HUES48 (cell line): ENCODE results near the gene PKP3.

Source experiments
- H3K27ac ChIP-seq: one replicate; pipeline ENCODE4 v1.7.0; 2013; ENCODE audit warnings: low read depth, low read length, inconsistent platforms
- H3K27me3 ChIP-seq: 2 replicates; pipeline ENCODE4 v1.6.1; 2013; ENCODE audit warnings: mild to moderate bottlenecking, low read length; ENCODE audit not compliant: control insufficient read depth, insufficient read depth
- H3K36me3 ChIP-seq: 2 replicates; pipeline ENCODE4 v1.6.1; 2013; ENCODE audit warnings: low read length; ENCODE audit not compliant: control insufficient read depth, insufficient read depth
- H3K4me1 ChIP-seq: 2 replicates; pipeline ENCODE4 v1.6.1; 2013; ENCODE audit warnings: mild to moderate bottlenecking, low read length; ENCODE audit not compliant: control insufficient read depth, insufficient read depth
- H3K4me3 ChIP-seq: 2 replicates; pipeline ENCODE4 v1.5.1; 2013; ENCODE audit warnings: mild to moderate bottlenecking, low read depth, low read length
- H3K9ac ChIP-seq: 2 replicates; pipeline ENCODE4 v1.6.1; 2013; ENCODE audit warnings: mild to moderate bottlenecking, low read depth, low read length, moderate library complexity
- H3K9me3 ChIP-seq: 2 replicates; pipeline ENCODE4 v1.6.1; 2013; ENCODE audit warnings: low read length; ENCODE audit not compliant: control insufficient read depth, insufficient read depth

The PKP3 gene

DNA sequence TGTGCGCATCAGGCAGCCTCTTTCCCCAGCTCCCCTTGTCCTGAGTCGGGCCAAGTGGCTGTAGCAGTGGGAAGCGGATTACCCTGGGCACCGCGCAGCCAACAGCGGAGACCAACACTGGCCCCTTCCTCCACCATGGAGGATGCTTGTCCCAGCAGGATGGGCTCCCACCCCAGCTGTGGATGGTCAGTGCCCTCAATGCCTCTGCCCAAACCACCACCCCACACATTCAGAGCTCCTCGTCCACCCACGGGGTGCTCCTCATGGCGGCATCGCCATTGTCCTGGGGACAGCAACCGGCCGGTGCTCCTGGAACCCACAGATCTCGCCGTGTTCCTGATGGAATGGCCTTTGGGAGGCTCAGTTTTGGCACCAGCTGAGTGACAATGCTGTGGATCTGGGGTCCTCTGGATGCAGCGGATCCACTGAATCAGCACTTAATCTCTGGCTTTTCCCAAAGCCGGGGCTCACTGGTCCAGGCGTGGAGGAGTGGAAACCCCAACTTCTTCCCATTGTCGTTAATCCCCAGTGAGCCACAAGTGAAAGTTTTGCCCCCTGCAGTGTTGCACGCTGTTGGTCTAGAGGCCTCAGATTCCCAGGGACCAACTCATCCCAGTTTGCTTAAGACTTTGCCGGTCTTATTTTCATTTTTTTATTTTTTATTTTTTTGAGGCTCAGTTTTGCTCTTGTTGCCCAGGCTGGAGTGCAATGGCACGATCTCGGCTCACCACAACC, 28.9 kb upstream of the PKP3 start:
- H3K9ac ChIP-seq = no peak overlapping the region
- H3K4me1 ChIP-seq = peaks cover 9% of the 10 kb centered on the region
- H3K9me3 ChIP-seq = peaks cover 6% of the 10 kb centered on the region; the same call in 1 of the 2 replicates
- H3K27ac ChIP-seq = no peak overlapping the region
- H3K4me3 ChIP-seq = no peak overlapping the region
- no peaks in the 10 kb centered on the region for H3K36me3 ChIP-seq
- no peaks in the 10 kb centered on the region for H3K27me3 ChIP-seq

DNA sequence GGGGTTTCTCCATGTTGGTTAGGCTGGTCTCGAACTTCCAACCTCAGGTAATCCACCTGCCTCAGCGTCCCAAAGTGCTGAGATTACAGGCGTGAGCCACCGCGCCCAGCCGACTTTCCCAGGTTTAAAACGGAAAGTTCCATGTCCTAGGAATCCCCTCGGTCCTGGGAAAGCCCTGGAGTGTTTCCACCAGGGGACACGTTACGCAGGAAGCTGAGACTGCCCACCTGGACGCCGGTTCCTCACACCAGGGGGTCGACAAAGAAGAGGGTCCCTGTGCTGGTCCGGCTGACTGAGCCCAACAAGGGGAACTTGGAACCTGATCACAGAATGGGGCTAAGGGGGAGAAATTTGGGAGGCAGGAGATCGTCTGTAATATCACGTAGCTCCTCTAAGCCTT, 28.2 kb upstream of the PKP3 start:
- Histone ChIP-seq H3K9ac (no peak overlapping the region), H3K9me3 (peaks cover 4% of the 10 kb centered on the region; the same call in 1 of the 2 replicates), H3K27ac (no peak overlapping the region), H3K4me3 (no peak overlapping the region), H3K27me3 (no peaks in the 10 kb centered on the region), H3K4me1 (peaks cover 14% of the 10 kb centered on the region), H3K36me3 (no peaks in the 10 kb centered on the region)

DNA sequence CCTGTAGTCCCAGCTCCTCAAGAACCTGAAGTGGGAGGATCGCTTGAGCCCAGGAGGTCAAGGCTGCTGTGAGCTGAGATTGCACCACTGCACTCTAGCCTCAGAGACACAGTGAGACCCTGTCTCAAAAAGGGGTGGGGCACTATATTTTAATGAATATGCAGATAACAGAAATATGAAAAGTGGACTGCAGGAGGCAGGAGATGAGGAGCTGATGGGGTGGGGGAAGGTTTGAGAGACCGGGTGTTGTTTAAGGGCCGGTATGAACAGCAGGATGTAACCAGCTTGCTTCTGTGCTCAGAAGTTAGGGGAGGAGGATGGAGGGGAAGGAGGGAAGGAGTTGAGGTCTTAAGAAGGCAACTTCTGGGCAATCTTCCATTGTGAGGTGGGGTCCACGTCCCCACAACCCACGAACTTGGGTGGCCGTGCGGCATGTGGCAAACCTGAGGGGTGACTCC, 26.0 kb upstream of the PKP3 start:
- H3K4me1 ChIP-seq = peaks cover 14% of the 10 kb centered on the region
- peak overlapping the region; percentile 52; the same call in 1 of the 2 replicates for H3K4me3 ChIP-seq
- H3K36me3 ChIP-seq = peaks cover 17% of the 10 kb centered on the region
- H3K27ac ChIP-seq = no peak overlapping the region
- no peaks in the 10 kb centered on the region for H3K9me3 ChIP-seq
- no peak overlapping the region for H3K9ac ChIP-seq
- H3K27me3 ChIP-seq = no peaks in the 10 kb centered on the region

DNA sequence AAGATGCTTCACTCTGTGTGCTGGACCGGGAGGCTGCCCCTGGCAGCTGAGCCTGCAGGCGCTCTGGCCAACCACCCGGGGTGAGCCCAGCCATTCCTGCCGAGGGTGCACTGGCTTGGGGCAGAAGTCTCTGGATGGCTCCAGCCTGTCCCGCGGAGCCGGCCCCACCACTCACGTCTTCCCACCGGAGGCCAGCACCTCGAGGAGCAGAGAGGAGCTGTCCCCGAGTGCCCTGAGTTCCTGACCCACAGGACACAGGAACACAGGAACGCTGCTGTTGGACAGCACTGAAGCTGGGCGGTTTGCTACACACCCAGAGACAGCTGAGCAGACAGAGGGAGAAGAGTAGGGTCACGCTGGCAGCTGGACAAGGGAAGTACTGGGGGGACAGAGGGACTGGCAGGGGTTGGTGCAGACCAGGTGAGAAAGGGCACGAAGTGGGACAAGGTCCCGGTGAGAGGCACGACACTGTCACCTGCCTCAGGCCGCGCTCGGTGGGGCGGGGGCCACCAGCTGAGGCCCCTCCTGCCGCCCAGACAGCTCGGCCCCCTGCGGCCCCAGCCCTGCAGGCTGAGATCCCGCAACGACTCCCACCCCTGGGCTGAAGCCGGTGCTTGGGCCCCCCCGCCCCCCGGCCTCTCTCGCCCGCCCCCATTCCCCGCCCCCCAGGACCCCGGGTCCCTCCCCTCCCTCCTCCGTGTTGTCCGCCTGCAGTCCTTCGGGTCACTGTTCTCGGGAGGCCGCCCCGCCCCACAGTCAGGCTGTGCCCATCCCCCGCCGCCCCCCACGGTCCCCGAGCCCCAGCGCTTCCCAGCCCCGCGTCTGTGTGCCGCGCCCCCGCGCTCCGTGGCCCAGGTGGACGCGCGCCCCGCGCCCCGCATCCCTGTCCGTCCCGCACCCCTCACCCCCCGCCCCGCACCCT, 25.3 kb upstream of the PKP3 start:
- H3K4me1 ChIP-seq = peaks cover 14% of the 10 kb centered on the region
- no peak overlapping the region for H3K27ac ChIP-seq
- H3K4me3 ChIP-seq = peak overlapping the region; percentile 52
- peaks cover 24% of the 10 kb centered on the region for H3K36me3 ChIP-seq
- H3K9ac ChIP-seq = no peak overlapping the region
- no peaks in the 10 kb centered on the region for H3K27me3 ChIP-seq
- no peaks in the 10 kb centered on the region for H3K9me3 ChIP-seq

DNA sequence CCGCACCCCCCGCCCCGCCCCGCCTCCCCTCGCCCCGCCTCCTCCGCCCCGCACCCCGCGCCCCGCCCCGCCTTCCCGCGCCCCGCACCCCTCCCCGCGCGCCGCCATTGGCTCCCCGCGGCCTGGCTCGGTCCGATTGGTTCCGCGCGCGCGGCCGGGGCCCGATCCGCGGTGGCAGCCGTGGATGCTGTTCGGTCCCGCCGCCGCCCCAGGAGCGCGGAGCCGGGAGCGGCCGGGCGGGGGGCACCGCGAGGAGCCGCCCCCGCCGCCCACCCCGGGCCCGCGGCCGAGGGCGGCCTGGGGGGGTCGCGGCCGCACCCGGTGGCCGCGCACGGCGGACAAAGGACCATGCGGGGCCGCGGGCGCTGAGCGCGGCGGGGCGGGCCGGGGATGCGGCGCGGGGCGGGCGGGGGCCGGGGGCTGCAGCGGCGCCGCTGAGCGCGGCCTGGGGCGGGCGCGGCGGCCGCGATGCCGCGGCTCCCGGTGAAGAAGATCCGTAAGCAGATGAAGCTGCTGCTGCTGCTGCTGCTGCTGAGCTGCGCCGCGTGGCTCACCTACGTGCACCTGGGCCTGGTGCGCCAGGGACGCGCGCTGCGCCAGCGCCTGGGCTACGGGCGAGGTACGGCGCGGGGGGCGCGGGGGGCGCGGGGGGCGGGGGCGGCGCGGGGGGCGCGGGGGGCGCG, 24.5 kb upstream of the PKP3 start, which contains the start of gene B4GALNT4:
Gene B4GALNT4, plus strand, starts transcription at position 164 of the 683 bp plus-strand sequence. Its CDS starts 305 bp downstream, at position 469.
- Histone ChIP-seq H3K9me3 (no peaks in the 10 kb centered on the region), H3K27ac (peak within 1 kb of the TSS; percentile 73), H3K36me3 (peaks cover 30% of the 10 kb centered on the region), H3K4me1 (peaks cover 14% of the 10 kb centered on the region), H3K27me3 (no peaks in the 10 kb centered on the region), H3K4me3 (peak within 1 kb of the TSS; percentile 73), H3K9ac (peak within 1 kb of the TSS; percentile 80)

DNA sequence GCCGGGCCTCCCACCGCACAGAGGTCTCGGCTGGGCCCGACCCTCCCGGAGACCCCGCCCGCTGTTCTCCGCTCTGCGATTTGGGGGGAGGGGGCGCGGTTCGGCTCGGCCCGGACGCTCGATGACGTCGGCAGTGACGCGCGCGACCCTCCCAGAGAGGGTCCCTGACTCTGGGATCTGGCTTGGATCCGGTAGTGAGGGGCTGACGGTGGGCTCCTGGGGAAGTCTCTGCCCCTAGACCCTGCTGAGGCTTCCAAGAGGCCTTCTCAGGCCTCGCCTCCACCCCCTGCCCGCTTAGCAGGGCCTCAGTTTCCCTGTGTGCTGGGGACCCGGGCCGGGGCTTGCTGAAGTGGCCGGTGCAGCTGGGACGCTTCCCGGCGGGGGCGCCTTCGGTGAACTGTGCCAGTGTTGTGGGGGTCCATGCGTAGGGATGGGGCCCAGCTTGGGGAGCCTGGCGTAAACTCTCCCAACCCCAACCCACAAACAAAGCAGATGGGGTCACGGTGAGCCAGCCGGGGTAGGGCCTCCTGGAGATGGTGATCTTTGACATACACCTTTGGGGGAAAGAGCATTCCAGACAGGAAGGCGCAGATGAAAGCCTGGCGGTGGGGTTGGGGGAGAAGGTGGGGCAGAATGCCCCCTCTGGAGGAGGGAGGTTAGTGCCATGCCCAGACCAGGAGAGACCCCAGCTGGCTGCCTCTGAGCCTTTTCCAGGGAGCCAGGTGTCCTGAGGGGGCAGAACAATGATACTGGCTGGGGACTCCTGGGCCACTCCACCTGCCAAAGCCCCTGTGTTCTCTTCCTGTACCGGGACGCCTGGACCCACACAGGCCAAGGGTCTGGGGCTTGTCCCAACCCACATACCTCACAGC, 23.7 kb upstream of the PKP3 start:
- H3K9ac ChIP-seq = peak overlapping the region; percentile 80
- peak overlapping the region; percentile 73 for H3K27ac ChIP-seq
- no peaks in the 10 kb centered on the region for H3K27me3 ChIP-seq
- H3K4me1 ChIP-seq = peaks cover 14% of the 10 kb centered on the region
- peak overlapping the region; percentile 73 for H3K4me3 ChIP-seq
- H3K9me3 ChIP-seq = no peaks in the 10 kb centered on the region
- peaks cover 32% of the 10 kb centered on the region for H3K36me3 ChIP-seq

DNA sequence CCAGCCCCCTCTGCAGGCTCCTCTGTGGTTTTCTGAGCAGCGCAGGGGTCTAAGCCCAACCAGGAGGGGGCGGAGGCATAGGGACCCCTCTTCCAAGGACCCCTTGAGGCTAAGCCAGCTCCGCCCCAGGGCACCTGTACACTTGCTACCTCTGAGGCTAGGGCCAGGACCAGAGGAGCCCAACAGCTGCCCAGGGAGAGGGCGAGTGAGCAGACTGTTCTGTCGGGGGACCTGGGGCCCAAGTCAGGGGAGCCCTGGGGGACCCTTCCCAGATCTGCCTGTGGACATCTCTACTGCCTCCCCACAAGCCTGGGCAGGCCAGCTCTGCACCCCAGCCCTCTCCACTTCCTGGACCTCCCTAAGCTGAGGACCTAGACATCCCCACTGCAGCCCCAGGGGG, 23.0 kb upstream of the PKP3 start:
- Histone ChIP-seq H3K9ac (no peak overlapping the region), H3K27ac (peak overlapping the region; percentile 1), H3K9me3 (no peaks in the 10 kb centered on the region), H3K4me3 (no peak overlapping the region), H3K36me3 (peaks cover 38% of the 10 kb centered on the region), H3K4me1 (peaks cover 14% of the 10 kb centered on the region), H3K27me3 (no peaks in the 10 kb centered on the region)

DNA sequence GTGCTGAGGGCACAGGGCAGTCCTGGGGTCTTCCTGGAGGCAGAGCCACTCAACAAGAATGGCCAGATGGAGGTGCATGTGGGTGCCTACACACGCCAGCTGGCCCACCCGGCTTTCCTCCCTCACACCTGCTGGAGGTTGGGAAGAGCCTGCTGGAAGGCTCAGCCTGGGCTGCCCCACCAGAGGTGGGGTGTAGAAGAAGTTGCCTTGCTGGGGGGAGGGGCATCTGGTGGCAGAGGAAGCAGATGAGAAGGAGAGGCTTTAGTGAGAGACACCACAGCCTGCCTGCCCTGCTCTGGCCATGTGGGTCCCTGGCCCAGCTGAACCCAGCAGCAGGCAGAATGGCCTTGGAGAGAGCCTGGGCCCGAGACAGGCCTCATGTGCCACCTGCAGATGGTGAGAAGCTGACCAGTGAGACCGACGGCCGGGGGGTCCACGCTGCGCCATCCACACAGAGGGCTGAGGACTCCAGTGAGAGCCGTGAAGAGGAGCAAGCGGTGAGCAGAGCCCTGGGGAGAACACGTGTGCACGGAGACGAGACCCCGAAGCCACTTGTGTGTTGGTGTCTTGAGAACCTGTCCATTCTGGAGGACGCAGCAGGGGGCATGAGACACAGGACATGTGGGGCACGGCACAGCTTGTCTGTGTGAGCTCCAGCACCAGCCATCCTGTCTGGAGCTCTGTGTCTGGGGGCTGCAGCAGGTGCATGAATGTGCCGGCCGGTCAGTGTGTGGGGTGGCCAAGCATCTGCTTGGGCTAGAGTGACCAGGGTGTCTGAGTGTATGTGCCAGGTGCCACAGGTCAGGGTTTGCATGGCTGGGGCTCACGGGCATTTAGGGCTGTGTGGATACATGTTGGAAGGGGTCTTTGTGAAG, 22.1 kb upstream of the PKP3 start:
- no peak overlapping the region for H3K4me3 ChIP-seq
- peaks cover 40% of the 10 kb centered on the region for H3K36me3 ChIP-seq
- H3K9ac ChIP-seq = no peak overlapping the region
- H3K27me3 ChIP-seq = no peaks in the 10 kb centered on the region
- peaks cover 14% of the 10 kb centered on the region for H3K4me1 ChIP-seq
- no peaks in the 10 kb centered on the region for H3K9me3 ChIP-seq
- H3K27ac ChIP-seq = no peak overlapping the region

DNA sequence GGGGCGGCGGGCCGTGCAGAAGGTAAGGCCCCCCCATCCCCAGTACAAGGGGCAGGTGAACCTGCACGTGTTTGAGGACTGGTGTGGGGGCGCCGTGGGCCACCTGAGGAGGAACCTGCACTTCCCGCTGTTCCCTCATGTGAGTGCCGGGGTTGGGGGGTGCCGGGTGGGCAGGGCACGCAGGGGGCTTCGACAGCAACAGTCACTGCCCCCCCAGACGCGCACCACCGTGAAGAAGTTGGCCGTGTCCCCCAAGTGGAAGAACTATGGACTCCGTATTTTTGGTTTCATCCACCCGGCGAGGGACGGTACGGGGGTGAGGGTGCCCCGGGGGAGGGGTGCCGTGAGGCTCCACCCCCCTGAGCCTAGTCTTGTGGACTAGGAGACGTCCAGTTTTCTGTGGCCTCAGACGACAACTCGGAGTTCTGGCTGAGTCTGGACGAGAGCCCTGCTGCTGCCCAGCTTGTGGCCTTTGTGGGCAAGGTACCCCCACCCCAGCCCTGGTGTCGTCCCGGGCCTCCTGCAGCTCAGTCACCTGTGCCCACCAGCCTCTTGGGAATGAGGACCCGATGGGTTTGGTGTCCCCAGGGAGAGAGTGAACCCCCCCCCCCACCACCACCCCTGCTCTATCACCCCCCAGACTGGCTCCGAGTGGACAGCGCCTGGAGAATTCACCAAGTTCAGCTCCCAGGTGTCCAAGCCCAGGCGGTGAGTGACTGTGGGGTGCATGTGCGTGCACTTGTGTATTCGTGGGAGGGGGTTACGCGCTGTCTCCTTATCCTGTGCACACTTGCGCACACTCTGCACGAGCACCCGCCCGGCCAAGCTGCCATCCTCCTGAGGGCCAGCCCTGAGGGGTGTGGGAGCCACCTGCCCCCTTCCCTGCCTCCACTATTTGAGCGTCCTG, 20.9 kb upstream of the PKP3 start:
- Histone ChIP-seq H3K4me1 (peaks cover 12% of the 10 kb centered on the region), H3K27me3 (no peaks in the 10 kb centered on the region), H3K9ac (no peak overlapping the region), H3K27ac (no peak overlapping the region), H3K9me3 (no peaks in the 10 kb centered on the region), H3K36me3 (peaks cover 51% of the 10 kb centered on the region), H3K4me3 (no peak overlapping the region)
